ENCODE data around the gene CRADD. TPM values are rescaled to one million over a fixed set of nuclear protein-coding genes. Genes with fewer than 3 reads are reported as not detected.
"Not testable (repeated sequence)": the region's sequence is repeated elsewhere in the genome, so short reads cannot be mapped to it uniquely, and the experiment has no call there.

CRADD gene
- polyA plus RNA-seq, 4 donors: 19.0 to 49.4 (median 27.1) TPM

DNA sequence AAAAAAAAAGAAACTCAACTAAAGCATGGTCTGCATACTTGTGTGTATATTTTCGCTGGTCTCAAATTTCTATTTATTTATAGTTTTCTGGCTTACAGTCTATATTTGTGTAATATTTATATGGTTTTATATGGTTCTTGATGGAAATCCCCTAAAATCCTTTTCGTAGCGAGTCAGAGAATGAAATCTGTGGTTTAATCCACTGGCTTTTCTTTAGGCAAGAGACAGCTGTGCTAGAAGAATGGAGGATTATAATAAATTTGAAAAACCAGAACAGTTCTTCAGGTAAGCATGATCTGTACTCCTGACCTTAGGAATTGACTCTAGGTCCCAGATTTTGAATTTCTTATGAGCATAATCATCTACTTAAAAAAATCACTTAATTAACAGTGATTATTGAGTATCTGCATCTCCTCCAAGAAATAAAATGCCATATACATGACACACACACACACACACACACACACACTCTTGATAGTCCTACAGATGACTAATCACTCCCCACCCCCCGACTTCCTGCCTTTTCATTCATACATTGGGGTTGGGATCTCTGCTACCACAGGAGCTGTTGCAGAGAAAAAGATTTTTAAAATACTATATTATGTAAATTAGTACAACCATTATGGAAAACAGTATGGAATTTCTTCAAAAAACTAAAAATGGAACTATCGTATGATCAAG lies 113.4 kb downstream of the CRADD start:
- Histone ChIP-seq H3K27ac (ENCODE audit: low read depth in 1 of 3, low read length in 2 of 3) (no peak overlapping the region), H3K4me3 (ENCODE audit: low read depth in 1 of 3, low read length in 3 of 3) (no peak overlapping the region), H3K36me3 (ENCODE audit: control insufficient read depth in 3 of 3, insufficient read depth in 2 of 3, low read depth in 1 of 3, low read length in 3 of 3) (no peaks in the 10 kb centered on the region), H3K9me3 (ENCODE audit: control insufficient read depth in 2 of 2, insufficient read depth in 1 of 2, low read depth in 1 of 2, low read length in 1 of 2) (peaks cover 0 to 5% of the 10 kb centered on the region in 2 donors), H3K27me3 (ENCODE audit: control insufficient read depth in 3 of 3, insufficient read depth in 3 of 3, low read length in 3 of 3) (no peaks in the 10 kb centered on the region), H3K4me1 (ENCODE audit: control insufficient read depth in 3 of 3, insufficient read depth in 2 of 3, low read depth in 1 of 3, low read length in 2 of 3) (peaks cover 0 to 6% (median 4%) of the 10 kb centered on the region in 3 donors)
- FAIRE-seq (no peak), DNase-seq (no peak)
- 81 to 88% (median 84%) methylated on average over 5 of the region's 5 CpGs for WGBS, 3 donors

DNA sequence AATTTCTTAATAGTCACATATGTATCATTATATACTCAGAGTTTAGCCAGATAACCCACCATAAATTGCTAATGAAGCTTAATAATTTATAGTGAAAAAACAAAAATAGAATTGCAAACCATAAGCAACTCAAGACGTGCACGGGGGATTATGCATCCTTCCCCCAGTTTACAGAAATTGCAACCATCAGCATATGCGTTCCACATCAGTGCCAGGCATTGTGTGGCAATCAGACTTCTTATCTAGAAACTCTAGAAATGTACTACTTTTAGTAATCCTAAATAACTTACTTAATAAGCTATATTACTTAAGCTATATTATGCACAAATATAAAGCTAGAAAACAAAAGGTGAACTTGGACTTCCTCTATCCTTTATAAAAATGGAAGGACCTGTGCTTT lies 115.8 kb downstream of the CRADD start:
- WGBS, 3 donors: 89 to 94% (median 90%) methylated on average over 3 of the region's 3 CpGs
- FAIRE-seq: no peak
- no peaks in the 10 kb centered on the region for H3K36me3 ChIP-seq (ENCODE audit: control insufficient read depth in 3 of 3, insufficient read depth in 2 of 3, low read depth in 1 of 3, low read length in 3 of 3)

DNA sequence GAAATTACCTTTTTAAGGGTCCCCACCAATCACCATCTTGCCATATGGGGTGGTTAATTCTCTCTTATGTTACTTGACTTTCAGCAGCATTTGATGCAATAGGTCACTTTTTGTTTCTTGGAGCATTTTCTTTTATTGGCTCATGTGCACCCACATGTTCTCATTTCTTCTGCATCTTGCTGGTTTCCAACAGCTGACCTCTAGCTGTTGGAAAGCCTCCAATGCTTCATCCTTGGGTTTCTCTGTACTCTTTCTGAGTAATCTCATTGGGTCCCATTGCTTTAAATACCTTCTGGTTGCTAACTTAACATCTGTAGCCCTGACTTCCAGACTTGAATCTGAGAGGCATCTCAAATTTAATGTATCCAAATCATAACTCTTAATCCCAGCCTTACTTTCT lies 116.8 kb downstream of the CRADD start:
- Histone ChIP-seq H3K27ac (ENCODE audit: low read depth in 1 of 3, low read length in 2 of 3) (no peak overlapping the region), H3K27me3 (ENCODE audit: control insufficient read depth in 3 of 3, insufficient read depth in 3 of 3, low read length in 3 of 3) (no peaks in the 10 kb centered on the region), H3K4me3 (ENCODE audit: low read depth in 1 of 3, low read length in 3 of 3) (no peak overlapping the region), H3K4me1 (ENCODE audit: control insufficient read depth in 3 of 3, insufficient read depth in 2 of 3, low read depth in 1 of 3, low read length in 2 of 3) (peaks cover 0 to 8% (median 0%) of the 10 kb centered on the region in 3 donors), H3K36me3 (ENCODE audit: control insufficient read depth in 3 of 3, insufficient read depth in 2 of 3, low read depth in 1 of 3, low read length in 3 of 3) (peaks cover 0 to 4% (median 0%) of the 10 kb centered on the region in 3 donors), H3K9me3 (ENCODE audit: control insufficient read depth in 2 of 2, insufficient read depth in 1 of 2, low read depth in 1 of 2, low read length in 1 of 2) (no peaks in the 10 kb centered on the region)
- FAIRE-seq: no peak
- no peak for DNase-seq

More for the DNA sequence above, 115.8 kb downstream of the CRADD start:
- no peak for DNase-seq
- peaks cover 0 to 8% (median 0%) of the 10 kb centered on the region in 3 donors for H3K4me1 ChIP-seq (ENCODE audit: control insufficient read depth in 3 of 3, insufficient read depth in 2 of 3, low read depth in 1 of 3, low read length in 2 of 3)
- peaks cover 0 to 3% of the 10 kb centered on the region in 2 donors for H3K9me3 ChIP-seq (ENCODE audit: control insufficient read depth in 2 of 2, insufficient read depth in 1 of 2, low read depth in 1 of 2, low read length in 1 of 2)
- H3K27ac ChIP-seq (ENCODE audit: low read depth in 1 of 3, low read length in 2 of 3): no peak overlapping the region
- no peak overlapping the region for H3K4me3 ChIP-seq (ENCODE audit: low read depth in 1 of 3, low read length in 3 of 3)
- H3K27me3 ChIP-seq (ENCODE audit: control insufficient read depth in 3 of 3, insufficient read depth in 3 of 3, low read length in 3 of 3): no peaks in the 10 kb centered on the region

DNA sequence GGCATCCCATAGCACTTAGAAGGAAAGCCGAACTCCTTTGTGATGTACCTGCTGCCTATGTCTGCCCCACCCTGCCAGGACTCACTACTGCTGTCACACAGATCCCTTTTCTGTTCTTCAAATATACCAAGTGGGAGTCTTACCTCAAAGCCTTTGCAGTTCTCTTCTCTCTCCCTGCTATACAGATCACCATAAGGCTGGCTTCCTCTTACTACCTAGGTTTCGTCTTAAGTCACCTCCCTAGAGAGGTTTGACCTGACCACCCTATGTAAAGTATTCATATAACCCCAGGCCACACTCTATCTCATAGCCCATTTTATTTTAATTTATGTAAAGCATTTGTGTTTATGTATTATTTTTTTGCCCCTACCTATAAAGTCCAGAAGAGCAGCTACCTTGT lies 117.6 kb downstream of the CRADD start:
- H3K36me3 ChIP-seq (ENCODE audit: control insufficient read depth in 3 of 3, insufficient read depth in 2 of 3, low read depth in 1 of 3, low read length in 3 of 3): peaks cover 0 to 4% (median 0%) of the 10 kb centered on the region in 3 donors
- no peak for DNase-seq
- WGBS, 3 donors: 93 to 97% (median 94%) methylated on average over 2 of the region's 2 CpGs
- H3K4me3 ChIP-seq (ENCODE audit: low read depth in 1 of 3, low read length in 3 of 3): no peak overlapping the region
- no peaks in the 10 kb centered on the region for H3K27me3 ChIP-seq (ENCODE audit: control insufficient read depth in 3 of 3, insufficient read depth in 3 of 3, low read length in 3 of 3)
- FAIRE-seq: no peak
- no peak overlapping the region for H3K27ac ChIP-seq (ENCODE audit: low read depth in 1 of 3, low read length in 2 of 3)
- H3K9me3 ChIP-seq (ENCODE audit: control insufficient read depth in 2 of 2, insufficient read depth in 1 of 2, low read depth in 1 of 2, low read length in 1 of 2): no peaks in the 10 kb centered on the region
- peaks cover 0 to 8% (median 0%) of the 10 kb centered on the region in 3 donors for H3K4me1 ChIP-seq (ENCODE audit: control insufficient read depth in 3 of 3, insufficient read depth in 2 of 3, low read depth in 1 of 3, low read length in 2 of 3)

DNA sequence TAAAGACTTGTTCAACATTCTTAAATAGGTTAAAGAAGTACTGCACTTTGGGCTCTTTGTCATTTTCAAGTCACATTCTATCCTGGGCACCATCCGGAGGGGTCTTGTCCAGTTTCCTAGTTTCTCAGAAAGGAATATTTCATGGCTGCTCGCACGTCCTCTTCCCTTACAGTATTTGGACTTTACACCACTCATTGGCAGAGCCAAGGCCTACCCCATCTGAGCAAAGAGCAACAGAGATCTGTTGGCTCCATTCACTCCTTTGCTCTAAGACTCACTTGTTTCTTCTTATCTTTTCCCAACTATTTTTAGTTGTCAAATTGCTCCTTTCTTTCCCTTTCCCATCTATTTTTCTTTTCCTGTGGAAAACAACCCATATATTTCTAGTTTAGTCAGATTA lies 118.2 kb downstream of the CRADD start:
- H3K4me1 ChIP-seq (ENCODE audit: control insufficient read depth in 3 of 3, insufficient read depth in 2 of 3, low read depth in 1 of 3, low read length in 2 of 3): peaks cover 0 to 8% (median 0%) of the 10 kb centered on the region in 3 donors
- H3K27me3 ChIP-seq (ENCODE audit: control insufficient read depth in 3 of 3, insufficient read depth in 3 of 3, low read length in 3 of 3): no peaks in the 10 kb centered on the region
- H3K9me3 ChIP-seq (ENCODE audit: control insufficient read depth in 2 of 2, insufficient read depth in 1 of 2, low read depth in 1 of 2, low read length in 1 of 2): no peaks in the 10 kb centered on the region
- peaks cover 0 to 4% (median 0%) of the 10 kb centered on the region in 3 donors for H3K36me3 ChIP-seq (ENCODE audit: control insufficient read depth in 3 of 3, insufficient read depth in 2 of 3, low read depth in 1 of 3, low read length in 3 of 3)
- FAIRE-seq (no peak), DNase-seq (peak; percentile 35 to 64)
- WGBS, 3 donors: 39 to 74% (median 44%) methylated on average over 3 of the region's 3 CpGs
- no peak overlapping the region for H3K27ac ChIP-seq (ENCODE audit: low read depth in 1 of 3, low read length in 2 of 3)
- H3K4me3 ChIP-seq (ENCODE audit: low read depth in 1 of 3, low read length in 3 of 3): no peak overlapping the region

DNA sequence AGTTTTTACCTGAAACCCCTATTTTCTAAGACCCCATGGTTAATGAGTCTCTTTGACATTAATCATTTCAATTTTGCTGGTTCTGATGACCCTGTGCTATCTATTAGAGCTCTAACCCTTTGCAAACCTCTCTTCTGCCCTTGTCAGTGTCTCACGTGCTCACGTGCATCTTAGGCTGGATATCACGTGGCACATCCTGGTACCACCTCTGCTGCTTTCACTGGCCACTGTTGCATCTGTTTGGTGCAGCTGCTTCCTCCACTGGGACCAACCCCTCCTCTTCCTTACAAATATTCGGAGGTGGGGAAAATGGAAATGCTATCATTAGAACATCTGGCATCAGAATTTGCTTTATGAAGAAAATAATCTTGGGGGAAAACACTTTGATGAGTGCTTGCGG lies 119.6 kb downstream of the CRADD start:
- no peak for FAIRE-seq
- H3K4me1 ChIP-seq (ENCODE audit: control insufficient read depth in 3 of 3, insufficient read depth in 2 of 3, low read depth in 1 of 3, low read length in 2 of 3): peaks cover 0 to 8% (median 0%) of the 10 kb centered on the region in 3 donors

DNA sequence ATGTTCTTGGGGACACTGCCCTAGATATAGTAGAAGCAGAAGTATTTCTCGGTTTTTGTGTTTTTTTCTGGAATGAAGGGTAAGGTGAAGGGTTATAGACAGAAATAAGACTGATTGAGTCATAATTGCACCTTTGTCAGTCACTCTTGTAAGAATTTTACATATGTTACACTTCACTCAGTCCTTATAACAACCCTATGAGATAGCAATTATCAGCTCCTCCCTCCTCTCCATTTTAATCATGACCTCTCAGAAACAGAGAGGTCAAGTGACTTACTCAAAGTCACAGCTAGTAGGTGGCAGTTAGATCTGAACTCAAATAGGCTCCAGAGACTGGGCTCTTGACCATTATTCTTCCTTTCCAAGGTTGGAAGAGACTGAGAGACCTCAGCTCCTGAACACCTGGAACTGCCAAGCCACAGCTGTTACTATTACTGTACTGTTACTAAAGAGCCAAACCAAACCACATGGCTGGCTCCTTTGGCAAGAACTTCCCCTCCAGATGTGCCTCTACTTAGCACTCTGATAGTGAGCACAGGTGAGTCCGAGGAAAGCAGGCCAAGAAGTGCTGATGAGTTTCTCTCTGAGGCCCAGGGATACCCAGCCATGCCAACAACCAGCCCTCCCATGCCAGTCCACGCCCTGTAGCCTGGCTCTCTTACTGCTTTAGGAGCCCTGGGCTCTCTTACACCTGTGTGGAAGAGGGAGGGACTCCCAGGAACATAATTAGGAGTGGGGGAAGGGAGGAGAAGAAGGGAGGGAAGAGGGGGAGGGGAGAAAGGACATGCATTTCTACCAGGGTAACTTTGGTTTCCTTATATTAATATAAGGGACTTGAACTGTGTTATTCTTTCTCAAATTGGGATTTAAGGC lies 121.3 kb downstream of the CRADD start:
- WGBS, 3 donors: 53 to 72% (median 58%) methylated on average over 3 of the region's 3 CpGs
- FAIRE-seq: no peak

More for the DNA sequence above, 119.6 kb downstream of the CRADD start:
- DNase-seq: no peak
- H3K27me3 ChIP-seq (ENCODE audit: control insufficient read depth in 3 of 3, insufficient read depth in 3 of 3, low read length in 3 of 3): no peaks in the 10 kb centered on the region
- peaks cover 0 to 4% (median 0%) of the 10 kb centered on the region in 3 donors for H3K36me3 ChIP-seq (ENCODE audit: control insufficient read depth in 3 of 3, insufficient read depth in 2 of 3, low read depth in 1 of 3, low read length in 3 of 3)
- H3K4me3 ChIP-seq (ENCODE audit: low read depth in 1 of 3, low read length in 3 of 3): no peak overlapping the region
- 79 to 93% (median 90%) methylated on average over 5 of the region's 5 CpGs for WGBS, 3 donors
- H3K27ac ChIP-seq (ENCODE audit: low read depth in 1 of 3, low read length in 2 of 3): no peak overlapping the region
- no peaks in the 10 kb centered on the region for H3K9me3 ChIP-seq (ENCODE audit: control insufficient read depth in 2 of 2, insufficient read depth in 1 of 2, low read depth in 1 of 2, low read length in 1 of 2)

DNA sequence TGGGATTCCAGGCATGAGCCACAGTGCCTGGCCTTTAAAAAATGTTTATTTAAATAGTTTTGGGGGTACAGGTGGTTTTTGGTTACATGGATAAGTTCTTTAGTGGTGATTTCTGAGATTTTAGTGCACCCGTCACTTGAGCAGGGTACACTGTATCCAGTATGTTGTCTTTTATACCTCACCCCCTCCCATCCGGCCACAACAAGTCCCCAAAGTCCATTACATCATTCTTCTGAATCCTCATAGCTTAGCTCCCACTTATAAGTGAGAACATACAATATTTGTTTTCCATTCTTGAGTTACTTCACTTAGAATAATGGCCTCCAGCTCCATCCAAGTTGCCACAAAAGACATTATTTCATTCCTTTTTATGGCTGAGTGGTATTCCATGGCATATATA lies 124.5 kb downstream of the CRADD start:
- H3K27ac ChIP-seq (ENCODE audit: low read depth in 1 of 3, low read length in 2 of 3); FAIRE-seq; H3K27me3 ChIP-seq (ENCODE audit: control insufficient read depth in 3 of 3, insufficient read depth in 3 of 3, low read length in 3 of 3); H3K36me3 ChIP-seq (ENCODE audit: control insufficient read depth in 3 of 3, insufficient read depth in 2 of 3, low read depth in 1 of 3, low read length in 3 of 3); H3K9me3 ChIP-seq (ENCODE audit: control insufficient read depth in 2 of 2, insufficient read depth in 1 of 2, low read depth in 1 of 2, low read length in 1 of 2); H3K4me3 ChIP-seq (ENCODE audit: low read depth in 1 of 3, low read length in 3 of 3); DNase-seq: not testable (repeated sequence)
- 94 to 97% (median 94%) methylated on average over 2 of the region's 2 CpGs for WGBS, 3 donors
- peaks cover 0 to 11% (median 10%) of the 10 kb centered on the region in 3 donors for H3K4me1 ChIP-seq (ENCODE audit: control insufficient read depth in 3 of 3, insufficient read depth in 2 of 3, low read depth in 1 of 3, low read length in 2 of 3)

More for the DNA sequence above, 121.3 kb downstream of the CRADD start:
- H3K9me3 ChIP-seq (ENCODE audit: control insufficient read depth in 2 of 2, insufficient read depth in 1 of 2, low read depth in 1 of 2, low read length in 1 of 2): no peaks in the 10 kb centered on the region
- no peak overlapping the region for H3K27ac ChIP-seq (ENCODE audit: low read depth in 1 of 3, low read length in 2 of 3)
- no peak overlapping the region for H3K4me3 ChIP-seq (ENCODE audit: low read depth in 1 of 3, low read length in 3 of 3)
- H3K36me3 ChIP-seq (ENCODE audit: control insufficient read depth in 3 of 3, insufficient read depth in 2 of 3, low read depth in 1 of 3, low read length in 3 of 3): peaks cover 0 to 4% (median 0%) of the 10 kb centered on the region in 3 donors
- DNase-seq: no peak
- peaks cover 0 to 8% (median 5%) of the 10 kb centered on the region in 3 donors for H3K4me1 ChIP-seq (ENCODE audit: control insufficient read depth in 3 of 3, insufficient read depth in 2 of 3, low read depth in 1 of 3, low read length in 2 of 3)
- no peaks in the 10 kb centered on the region for H3K27me3 ChIP-seq (ENCODE audit: control insufficient read depth in 3 of 3, insufficient read depth in 3 of 3, low read length in 3 of 3)

Data from small intestine (tissue), 7 donors.